ENCODE results near the gene GOLGA7B. TPM values are rescaled to one million over a fixed set of nuclear protein-coding genes. Genes with fewer than 3 reads are reported as not detected.

The GOLGA7B gene
- total and polyA plus RNA-seq, 9 of the 15 experiments (the other 6 are each of a cell fraction or from before 2014, with no cell fraction given) = 0.03 to 0.07 (median 0.04) TPM; not detected in 3

GRCh38 chr10:97814996-97815395 lies 34.6 kb upstream of the GOLGA7B start (continued):
- no peak for TF ChIP-seq RREB1 (CRISPR knock-in tag; IDR thresholded peaks at IDR 0.05)
- no peak for TF ChIP-seq BRCA1 (IDR thresholded peaks at IDR 0.05)
- no peak for TF ChIP-seq BRCA1 (CRISPR knock-in tag; IDR thresholded peaks at IDR 0.05)
- TF ChIP-seq HMG20B (CRISPR knock-in tag; IDR thresholded peaks at IDR 0.05) = no peak
- no peak for TF ChIP-seq ZBTB9 (CRISPR knock-in tag; IDR thresholded peaks at IDR 0.05)
- TF ChIP-seq ZNF586 (CRISPR knock-in tag; conservative IDR thresholded peaks at IDR 0.05) = no peak
- TF ChIP-seq NFATC3 (IDR thresholded peaks at IDR 0.05) = no peak
- TF ChIP-seq, protein P1, sequence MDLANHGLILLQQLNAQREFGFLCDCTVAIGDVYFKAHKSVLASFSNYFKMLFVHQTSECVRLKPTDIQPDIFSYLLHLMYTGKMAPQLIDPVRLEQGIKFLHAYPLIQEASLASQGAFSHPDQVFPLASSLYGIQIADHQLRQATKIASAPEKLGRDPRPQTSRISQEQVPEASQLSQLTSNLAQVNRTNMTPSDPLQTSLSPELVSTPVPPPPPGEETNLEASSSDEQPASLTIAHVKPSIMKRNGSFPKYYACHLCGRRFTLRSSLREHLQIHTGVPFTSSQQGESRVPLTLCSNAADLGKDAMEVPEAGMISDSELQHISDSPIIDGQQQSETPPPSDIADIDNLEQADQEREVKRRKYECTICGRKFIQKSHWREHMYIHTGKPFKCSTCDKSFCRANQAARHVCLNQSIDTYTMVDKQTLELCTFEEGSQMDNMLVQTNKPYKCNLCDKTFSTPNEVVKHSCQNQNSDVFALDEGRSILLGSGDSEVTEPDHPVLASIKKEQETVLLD (IDR thresholded peaks at IDR 0.05) = no peak
- no peak for TF ChIP-seq IRF2 (CRISPR knock-in tag; IDR thresholded peaks at IDR 0.05)

Data from K562 (cell line).